HepG2 (cell line): ENCODE measurements around the gene TAGLN.
"Not testable (repeated sequence)": the region's sequence is repeated elsewhere in the genome, so short reads cannot be mapped to it uniquely, and the experiment has no call there.

Experiments used
- CERS6 ChIP-seq: sonication (generic); formaldehyde crosslinking; IDR thresholded peaks from 2 replicates; pipeline ENCODE4 v1.5.0; 2020; ENCODE audit warnings: missing genetic modification reagents
- CTCF ChIP-seq: sonication (generic); formaldehyde crosslinking; IDR thresholded peaks from 2 replicates; pipeline ENCODE4 v1.5.0; 2020; ENCODE audit warnings: mild to moderate bottlenecking, missing genetic modification reagents, moderate library complexity
- E2F1 ChIP-seq: sonication (generic); formaldehyde crosslinking; IDR thresholded peaks from 2 replicates; pipeline ENCODE4 v1.5.0; 2020; ENCODE audit warnings: missing genetic modification reagents
- EZH2 ChIP-seq: conservative IDR thresholded peaks from 2 replicates; pipeline ENCODE4 v1.6.1; 2012; ENCODE audit warnings: mild to moderate bottlenecking, low read depth, low read length, moderate library complexity
- MAFK ChIP-seq, 2 experiments: IDR thresholded peaks in 1 of 2; conservative IDR thresholded peaks in 1 of 2; 2 replicates each; pipeline ENCODE4 v1.6.1; 2011; ENCODE audit warnings: improper control_type of control experiment in 2 of 2, low read length in 2 of 2
- MAZ ChIP-seq, 2 experiments: sonication (generic) in 1 of 2; formaldehyde crosslinking in 1 of 2; IDR thresholded peaks; 2 replicates each; pipeline versions ENCODE4 v1.5.0 to v1.6.1; 2012 to 2020; ENCODE audit warnings: low read depth in 2 of 2, mild to moderate bottlenecking in 2 of 2, borderline replicate concordance in 1 of 2, improper control_type of control experiment in 1 of 2, low read length in 1 of 2, missing genetic modification reagents in 1 of 2, moderate library complexity in 1 of 2
- MTF1 ChIP-seq: sonication (generic); formaldehyde crosslinking; IDR thresholded peaks from 2 replicates; pipeline ENCODE4 v1.5.0; 2020; ENCODE audit warnings: missing genetic modification reagents
- NFATC3 ChIP-seq: sonication (generic); formaldehyde crosslinking; IDR thresholded peaks from 2 replicates; pipeline ENCODE4 v1.5.1; 2020; ENCODE audit warnings: mild to moderate bottlenecking, missing genetic modification reagents
- RAD51 ChIP-seq: fragments of 450-650 bp; IDR thresholded peaks from 2 replicates; pipeline ENCODE4 v1.6.1; 2016; ENCODE audit warnings: borderline replicate concordance
- SNAI1 ChIP-seq: sonication (generic); formaldehyde crosslinking; IDR thresholded peaks from 2 replicates; pipeline ENCODE4 v1.5.0; 2020; ENCODE audit warnings: mild to moderate bottlenecking, missing genetic modification reagents, borderline replicate concordance
- STAG1 ChIP-seq: sonication (generic); formaldehyde crosslinking; IDR thresholded peaks from 2 replicates; pipeline ENCODE4 v1.4.0; 2020; ENCODE audit warnings: missing genetic modification reagents
- ZNF703 ChIP-seq: sonication (generic); formaldehyde crosslinking; IDR thresholded peaks from 2 replicates; pipeline ENCODE4 v1.5.1; 2020; ENCODE audit warnings: missing genetic modification reagents, mild to moderate bottlenecking, moderate library complexity, borderline replicate concordance

- TF ChIP-seq RAD51; CTCF (CRISPR knock-in tag); E2F1 (CRISPR knock-in tag); STAG1; EZH2; ZNF703; NFATC3 (CRISPR knock-in tag); MTF1 (CRISPR knock-in tag); SNAI1 (CRISPR knock-in tag); MAZ (IDR thresholded peaks at IDR 0.05; ENCODE audit: borderline replicate concordance, low read depth, low read length); MAZ (CRISPR knock-in tag; IDR thresholded peaks at IDR 0.05; ENCODE audit: low read depth); CERS6; MAFK (conservative IDR thresholded peaks at IDR 0.05 in 1 of 2, IDR thresholded peaks at IDR 0.05 in 1 of 2; ENCODE audit: low read length in 2 of 2): not testable (repeated sequence)
Measured at GRCh38 chr11:117209351-117210125, 10.4 kb downstream of the TAGLN start.
